Activated T-cell treated with anti-CD3 and anti-CD28 coated beads, Interleukin-2, amount 50 U/mL, for 72 hours (primary cell): Measurements from ENCODE around the gene KRTAP2-4. TPM values are rescaled to one million over a fixed set of nuclear protein-coding genes. Genes with fewer than 3 reads are reported as not detected.
"Not testable (repeated sequence)": the region's sequence is repeated elsewhere in the genome, so short reads cannot be mapped to it uniquely, and the experiment has no call there.

Experiments used
- ATAC-seq, 2 donors: fragments of 150-1000 bp; cut with Tn5 transposase; replicated peaks in 1 of 2; 2 replicates each; pipeline ENCODE4 v1.10.0; 2021; ENCODE audit warnings: moderate library complexity in 2 of 2, mild to moderate bottlenecking in 1 of 2
- DNase-seq, 2 donors: peaks; one replicate each; pipeline ENCODE4 v3.0.0; 2021 to 2022; ENCODE audit warnings: mixed read lengths in 1 of 2
- H3K27ac Mint-ChIP-seq: one replicate; pipeline ENCODE4 v1.8.0; 2022; ENCODE audit warnings: mild to moderate bottlenecking, moderate library complexity, mixed read lengths
- H3K27me3 Mint-ChIP-seq: one replicate; pipeline ENCODE4 v1.8.0; 2022; ENCODE audit warnings: low read depth, mixed read lengths
- H3K36me3 Mint-ChIP-seq, 2 donors: one replicate each; pipeline ENCODE4 v1.8.0; 2022; ENCODE audit warnings: mixed read lengths in 2 of 2, mild to moderate bottlenecking in 1 of 2; ENCODE audit not compliant: insufficient read depth in 2 of 2
- H3K4me1 Mint-ChIP-seq: one replicate; pipeline ENCODE4 v1.8.0; 2022; ENCODE audit warnings: low read depth, mixed read lengths
- H3K4me3 Mint-ChIP-seq, 2 donors: one replicate each; pipeline ENCODE4 v1.8.0; 2022; ENCODE audit warnings: mild to moderate bottlenecking in 2 of 2, mixed read lengths in 2 of 2, moderate library complexity in 2 of 2
- H3K9me3 Mint-ChIP-seq, 2 donors: one replicate each; pipeline ENCODE4 v1.8.0; 2022; ENCODE audit warnings: mixed read lengths in 2 of 2
- total RNA-seq, 2 donors: library from RNA; stranded (reverse); gene quantifications; one replicate each; pipeline ENCODE4 v1.2.3, GENCODE V29; 2022

KRTAP2-4 gene
- total RNA-seq, 2 donors from 2014 or later = not detected

GRCh38 chr17:41040783-41041571 is 24.7 kb downstream of the KRTAP2-4 start, which contains the start of gene KRTAP1-1:
KRTAP1-1 (minus strand) TSS chr17:41041450; CDS start chr17:41041397, 53 bp downstream.
- not testable (repeated sequence) for H3K4me1 Mint-ChIP-seq, H3K27ac Mint-ChIP-seq, H3K9me3 Mint-ChIP-seq, H3K36me3 Mint-ChIP-seq, DNase-seq, ATAC-seq, H3K4me3 Mint-ChIP-seq
- peaks cover 13% of the 10 kb centered on the region for H3K27me3 Mint-ChIP-seq

- Mint-ChIP-seq H3K9me3 (no peaks in the 10 kb centered on the region), H3K36me3 (no peaks in the 10 kb centered on the region), H3K27ac (no peak overlapping the region), H3K4me3 (no peak overlapping the region), H3K4me1 (no peaks in the 10 kb centered on the region), H3K27me3 (peaks cover 6% of the 10 kb centered on the region)
- DNase-seq = no peak
- ATAC-seq = no peak
Measured at GRCh38 chr17:41037853-41038350, 27.8 kb downstream of the KRTAP2-4 start.

- peak within 1 kb of the TSS; percentile 54 for H3K27ac Mint-ChIP-seq
- not testable (repeated sequence) for DNase-seq, H3K27me3 Mint-ChIP-seq, H3K4me1 Mint-ChIP-seq, ATAC-seq, H3K4me3 Mint-ChIP-seq, H3K9me3 Mint-ChIP-seq, H3K36me3 Mint-ChIP-seq
Measured at GRCh38 chr17:41034346-41034935, 31.2 kb downstream of the KRTAP2-4 start, which contains the start of gene KRTAP1-3. KRTAP1-3 (minus strand) TSS chr17:41034874; CDS start chr17:41034821, 53 bp downstream.

GRCh38 chr17:41029633-41030245 is 35.9 kb downstream of the KRTAP2-4 start, which contains the start of gene KRTAP1-4:
KRTAP1-4 (minus strand) TSS chr17:41030195; CDS start chr17:41030078, 117 bp downstream.
- Mint-ChIP-seq H3K4me1 (no peaks in the 10 kb centered on the region), H3K36me3 (no peaks in the 10 kb centered on the region), H3K27me3 (peaks cover 6% of the 10 kb centered on the region), H3K4me3 (no peak within 1 kb of the TSS), H3K9me3 (no peaks in the 10 kb centered on the region), H3K27ac (no peak within 1 kb of the TSS)
- DNase-seq (no peak), ATAC-seq (no peak)

- Mint-ChIP-seq H3K27ac (no peak within 1 kb of the TSS), H3K4me3 (no peak within 1 kb of the TSS), H3K36me3 (no peaks in the 10 kb centered on the region), H3K27me3 (peaks cover 13% of the 10 kb centered on the region), H3K9me3 (no peaks in the 10 kb centered on the region), H3K4me1 (no peaks in the 10 kb centered on the region)
- ATAC-seq (no peak), DNase-seq (no peak)
Measured at GRCh38 chr17:41026715-41027471, 38.8 kb downstream of the KRTAP2-4 start, which contains the start of gene KRTAP1-5. KRTAP1-5 (minus strand) TSS chr17:41027208; CDS start chr17:41027155, 53 bp downstream.

GRCh38 chr17:41024697-41025096 is 41.0 kb downstream of the KRTAP2-4 start:
- Mint-ChIP-seq H3K4me1 (no peaks in the 10 kb centered on the region), H3K4me3 (no peak overlapping the region), H3K9me3 (no peaks in the 10 kb centered on the region), H3K36me3 (no peaks in the 10 kb centered on the region), H3K27me3 (peaks cover 13% of the 10 kb centered on the region), H3K27ac (no peak overlapping the region)
- ATAC-seq (no peak), DNase-seq (no peak)

GRCh38 chr17:41020336-41020735 is 45.3 kb downstream of the KRTAP2-4 start:
- ATAC-seq (no peak), DNase-seq (no peak)
- Mint-ChIP-seq H3K27me3 (peaks cover 14% of the 10 kb centered on the region), H3K36me3 (no peaks in the 10 kb centered on the region), H3K27ac (no peak overlapping the region), H3K4me3 (no peak overlapping the region), H3K4me1 (no peaks in the 10 kb centered on the region), H3K9me3 (no peaks in the 10 kb centered on the region)

GRCh38 chr17:41019415-41019814 is 46.3 kb downstream of the KRTAP2-4 start:
- DNase-seq (no peak), ATAC-seq (no peak)
- Mint-ChIP-seq H3K4me3 (no peak overlapping the region), H3K27me3 (peaks cover 14% of the 10 kb centered on the region), H3K9me3 (no peaks in the 10 kb centered on the region), H3K4me1 (no peaks in the 10 kb centered on the region), H3K27ac (no peak overlapping the region), H3K36me3 (no peaks in the 10 kb centered on the region)

- Mint-ChIP-seq H3K27ac (no peak overlapping the region), H3K9me3 (no peaks in the 10 kb centered on the region), H3K27me3 (peaks cover 14% of the 10 kb centered on the region), H3K4me1 (no peaks in the 10 kb centered on the region), H3K36me3 (no peaks in the 10 kb centered on the region), H3K4me3 (no peak overlapping the region)
- ATAC-seq (no peak), DNase-seq (no peak)
Measured at GRCh38 chr17:41018541-41018940, 47.1 kb downstream of the KRTAP2-4 start.

- ATAC-seq = no peak
- Mint-ChIP-seq H3K27ac (no peak overlapping the region), H3K36me3 (no peaks in the 10 kb centered on the region), H3K4me3 (no peak overlapping the region), H3K27me3 (peaks cover 7% of the 10 kb centered on the region), H3K9me3 (no peaks in the 10 kb centered on the region), H3K4me1 (no peaks in the 10 kb centered on the region)
- DNase-seq = no peak
Measured at GRCh38 chr17:41016578-41017215, 49.0 kb downstream of the KRTAP2-4 start.

GRCh38 chr17:41015454-41015853 is 50.2 kb downstream of the KRTAP2-4 start:
- H3K4me1 Mint-ChIP-seq = no peaks in the 10 kb centered on the region
- ATAC-seq (no peak), DNase-seq (no peak)
- no peak overlapping the region for H3K27ac Mint-ChIP-seq
- peaks cover 7% of the 10 kb centered on the region for H3K27me3 Mint-ChIP-seq
- H3K36me3 Mint-ChIP-seq = no peaks in the 10 kb centered on the region
- H3K4me3 Mint-ChIP-seq = no peak overlapping the region
- H3K9me3 Mint-ChIP-seq = no peaks in the 10 kb centered on the region
